Muscle layer of colon (tissue), 2 donors: Measurements from ENCODE around the gene ZNF446.

Experiments
- H3K27ac ChIP-seq: one replicate; pipeline ENCODE4 v1.7.0; 2013; ENCODE audit warnings: low read depth, mild to moderate bottlenecking, low read length, moderate library complexity
- H3K27me3 ChIP-seq, 2 donors: one replicate each; pipeline ENCODE4 v1.7.0; 2013; ENCODE audit warnings: low read length in 2 of 2, mild to moderate bottlenecking in 2 of 2; ENCODE audit not compliant: insufficient read depth in 2 of 2, control insufficient read depth in 1 of 2
- H3K36me3 ChIP-seq: one replicate; pipeline ENCODE4 v1.7.0; 2013; ENCODE audit warnings: mild to moderate bottlenecking, low read length; ENCODE audit not compliant: insufficient read depth
- H3K4me1 ChIP-seq: one replicate; pipeline ENCODE4 v1.7.0; 2013; ENCODE audit warnings: mild to moderate bottlenecking, low read length; ENCODE audit not compliant: insufficient read depth
- H3K4me3 ChIP-seq, 2 donors: one replicate each; pipeline ENCODE4 v1.7.0; 2013; ENCODE audit warnings: low read length in 2 of 2, low read depth in 1 of 2, mild to moderate bottlenecking in 1 of 2, moderate library complexity in 1 of 2
- H3K9ac ChIP-seq: one replicate; pipeline ENCODE4 v1.7.0; 2013; ENCODE audit warnings: low read length
- H3K9me3 ChIP-seq: one replicate; pipeline ENCODE4 v1.7.0; 2013; ENCODE audit warnings: mild to moderate bottlenecking, low read length
- donor health status: abdominal sarcoma.
- donor health status: Adenocarcinoma of cecum.

The ZNF446 gene

GRCh38 chr19:58510084-58510862, 34.1 kb downstream of the ZNF446 start:
- Histone ChIP-seq H3K9ac (no peak overlapping the region), H3K27me3 (no peaks in the 10 kb centered on the region), H3K9me3 (no peaks in the 10 kb centered on the region), H3K4me1 (peaks cover 13% of the 10 kb centered on the region), H3K4me3 (no peak overlapping the region), H3K27ac (no peak overlapping the region), H3K36me3 (no peaks in the 10 kb centered on the region)

GRCh38 chr19:58511353-58512208, 35.4 kb downstream of the ZNF446 start, which contains the start of gene SLC27A5:
Gene SLC27A5, minus strand, starts transcription at chr19:58511992. Its CDS starts 37 bp downstream, at chr19:58511955.
- peaks cover 24% of the 10 kb centered on the region for H3K4me1 ChIP-seq
- no peak within 1 kb of the TSS for H3K9ac ChIP-seq
- H3K36me3 ChIP-seq, result peaks cover 10% of the 10 kb centered on the region

GRCh38 chr19:58513213-58513693, 37.1 kb downstream of the ZNF446 start:
- Histone ChIP-seq H3K27me3 (no peaks in the 10 kb centered on the region), H3K4me3 (peak overlapping the region in 1 of 2 donors; percentile 38), H3K36me3 (peaks cover 19% of the 10 kb centered on the region), H3K9me3 (no peaks in the 10 kb centered on the region), H3K9ac (peak overlapping the region; percentile 65), H3K4me1 (peaks cover 36% of the 10 kb centered on the region), H3K27ac (peak overlapping the region; percentile 49)

More at GRCh38 chr19:58511353-58512208, 35.4 kb downstream of the ZNF446 start, which contains the start of gene SLC27A5:
- Histone ChIP-seq H3K4me3 (no peak within 1 kb of the TSS), H3K27me3 (no peaks in the 10 kb centered on the region), H3K27ac (no peak within 1 kb of the TSS), H3K9me3 (no peaks in the 10 kb centered on the region)

- peak overlapping the region in 1 of 2 donors; percentile 38 for H3K4me3 ChIP-seq
- H3K4me1 ChIP-seq, result peaks cover 42% of the 10 kb centered on the region
- peaks cover 19% of the 10 kb centered on the region for H3K36me3 ChIP-seq
- no peaks in the 10 kb centered on the region for H3K9me3 ChIP-seq
- H3K27me3 ChIP-seq, result no peaks in the 10 kb centered on the region
- H3K9ac ChIP-seq, result peak overlapping the region; percentile 65
- H3K27ac ChIP-seq, result peak overlapping the region; percentile 49
Measured at GRCh38 chr19:58513694-58514563, 37.8 kb downstream of the ZNF446 start.

- peaks cover 19% of the 10 kb centered on the region for H3K36me3 ChIP-seq
- no peaks in the 10 kb centered on the region for H3K9me3 ChIP-seq
- H3K9ac ChIP-seq, result peak overlapping the region; percentile 54
- no peak overlapping the region for H3K27ac ChIP-seq
- H3K4me3 ChIP-seq, result peak overlapping the region in 1 of 2 donors; percentile 38
- peaks cover 42% of the 10 kb centered on the region for H3K4me1 ChIP-seq
- no peaks in the 10 kb centered on the region for H3K27me3 ChIP-seq
Measured at GRCh38 chr19:58514564-58515022, 38.4 kb downstream of the ZNF446 start.

GRCh38 chr19:58515259-58515658, 39.1 kb downstream of the ZNF446 start:
- H3K27ac ChIP-seq, result no peak overlapping the region
- H3K9me3 ChIP-seq, result no peaks in the 10 kb centered on the region
- H3K9ac ChIP-seq, result no peak overlapping the region
- H3K4me1 ChIP-seq, result peaks cover 42% of the 10 kb centered on the region
- no peak overlapping the region for H3K4me3 ChIP-seq
- H3K27me3 ChIP-seq, result no peaks in the 10 kb centered on the region
- H3K36me3 ChIP-seq, result peaks cover 19% of the 10 kb centered on the region

- H3K36me3 ChIP-seq, result peaks cover 19% of the 10 kb centered on the region
- no peaks in the 10 kb centered on the region for H3K27me3 ChIP-seq
- H3K9ac ChIP-seq, result no peak overlapping the region
- H3K27ac ChIP-seq, result no peak overlapping the region
- no peaks in the 10 kb centered on the region for H3K9me3 ChIP-seq
- H3K4me1 ChIP-seq, result peaks cover 46% of the 10 kb centered on the region
- H3K4me3 ChIP-seq, result no peak overlapping the region
Measured at GRCh38 chr19:58516246-58516836, 40.2 kb downstream of the ZNF446 start.

- H3K27ac ChIP-seq, result no peak overlapping the region
- H3K4me3 ChIP-seq, result no peak overlapping the region
- H3K36me3 ChIP-seq, result peaks cover 19% of the 10 kb centered on the region
- H3K9me3 ChIP-seq, result no peaks in the 10 kb centered on the region
- no peak overlapping the region for H3K9ac ChIP-seq
- peaks cover 46% of the 10 kb centered on the region for H3K4me1 ChIP-seq
- no peaks in the 10 kb centered on the region for H3K27me3 ChIP-seq
Measured at GRCh38 chr19:58516964-58517833, 41.0 kb downstream of the ZNF446 start.

- no peaks in the 10 kb centered on the region for H3K27me3 ChIP-seq
- H3K4me3 ChIP-seq, result peak overlapping the region; percentile 84 to 99
- no peaks in the 10 kb centered on the region for H3K9me3 ChIP-seq
- peak overlapping the region; percentile 93 for H3K27ac ChIP-seq
- peaks cover 43% of the 10 kb centered on the region for H3K4me1 ChIP-seq
- peaks cover 19% of the 10 kb centered on the region for H3K36me3 ChIP-seq
- H3K9ac ChIP-seq, result peak overlapping the region; percentile 88
Measured at GRCh38 chr19:58518256-58519086, 42.3 kb downstream of the ZNF446 start.
